Endodermal cell (in vitro differentiated cells): ENCODE results near the gene DHRS7C. TPM values are rescaled to one million over a fixed set of nuclear protein-coding genes. Genes with fewer than 3 reads are reported as not detected.

Experiments
- DNase-seq: peaks from one replicate; pipeline ENCODE4 v3.0.0-alpha.2; 2017
- H3K27ac ChIP-seq: 2 replicates; pipeline ENCODE4 v1.5.1; 2013; ENCODE audit warnings: mild to moderate bottlenecking, low read depth, low read length, moderate library complexity
- H3K27me3 ChIP-seq: 2 replicates; pipeline ENCODE4 v1.6.1; 2013; ENCODE audit warnings: mild to moderate bottlenecking, low read length, moderate library complexity; ENCODE audit not compliant: insufficient read depth, control insufficient read depth, poor library complexity, severe bottlenecking
- H3K36me3 ChIP-seq: 2 replicates; pipeline ENCODE4 v1.7.0; 2013; ENCODE audit warnings: mild to moderate bottlenecking, low read length, moderate library complexity; ENCODE audit not compliant: control insufficient read depth, insufficient read depth
- H3K4me1 ChIP-seq: one replicate; pipeline ENCODE4 v1.7.0; 2013; ENCODE audit warnings: low read length; ENCODE audit not compliant: control insufficient read depth, insufficient read depth
- H3K4me3 ChIP-seq: 2 replicates; pipeline ENCODE4 v1.5.1; 2013; ENCODE audit warnings: mild to moderate bottlenecking, low read length, moderate library complexity
- H3K9ac ChIP-seq: 2 replicates; pipeline ENCODE4 v1.6.1; 2013; ENCODE audit warnings: mild to moderate bottlenecking, low read length, moderate library complexity; ENCODE audit not compliant: poor library complexity, severe bottlenecking; ENCODE audit errors: extremely low read depth
- H3K9me3 ChIP-seq: 2 replicates; pipeline ENCODE4 v1.6.1; 2013; ENCODE audit warnings: mild to moderate bottlenecking, low read length, moderate library complexity; ENCODE audit not compliant: control insufficient read depth
- H3K27ac Mint-ChIP-seq: 2 replicates; pipeline ENCODE4 v1.8.0; 2020; ENCODE audit warnings: mixed read lengths
- H3K27me3 Mint-ChIP-seq: 2 replicates; pipeline ENCODE4 v1.8.0; 2021; ENCODE audit warnings: mild to moderate bottlenecking, mixed read lengths; ENCODE audit not compliant: insufficient read depth
- H3K36me3 Mint-ChIP-seq: 2 replicates; pipeline ENCODE4 v1.8.0; 2020; ENCODE audit warnings: low read depth, mixed read lengths
- H3K4me1 Mint-ChIP-seq: 2 replicates; pipeline ENCODE4 v1.8.0; 2020; ENCODE audit warnings: mixed read lengths
- H3K4me3 Mint-ChIP-seq: 2 replicates; pipeline ENCODE4 v1.8.0; 2020; ENCODE audit warnings: mild to moderate bottlenecking, moderate library complexity, mixed read lengths
- H3K9me3 Mint-ChIP-seq: 2 replicates; pipeline ENCODE4 v1.8.0; 2020; ENCODE audit warnings: mild to moderate bottlenecking, mixed read lengths
- CTCF ChIP-seq: fragments of 200-600 bp; sonication (generic); conservative IDR thresholded peaks from 2 replicates; pipeline ENCODE4 v1.5.0; 2021; ENCODE audit warnings: antibody characterized with exemption, mild to moderate bottlenecking
- WGBS, 2 experiments: methylation state at CpG; one replicate each; pipeline versions ENCODE4 v1.1.5 to v1.1.7; 2013; ENCODE audit warnings: missing lambda C conversion rate in 2 of 2, mixed read lengths in 1 of 2; ENCODE audit not compliant: insufficient coverage in 1 of 2, insufficient read length in 1 of 2; 5-methylcytosine and 5-hydroxymethylcytosine counted together
- total RNA-seq, 2 donors: library from RNA; stranded (reverse); fragmentation: NEBNext Ultra II Directional in 1 of 2; extraction: Animal tissue kit (Norgen Biotek cat#: 25700) in 1 of 2; gene quantifications; 2 replicates in 1 of 2; 3 replicates in 1 of 2; pipeline ENCODE4 v1.2.1, GENCODE V29; 2021

DHRS7C gene
- total RNA-seq, 2 donors from 2014 or later, result not detected

GRCh38 chr17:9802294-9802693 lies 10.9 kb upstream of the DHRS7C start:
- 85 to 91% methylated on average over 13 of the region's 13 CpGs for WGBS, 2 experiments
- H3K9ac ChIP-seq, result no peak overlapping the region
- no peak for TF ChIP-seq CTCF
- Mint-ChIP-seq H3K36me3 (no peaks in the 10 kb centered on the region), H3K9me3 (no peaks in the 10 kb centered on the region), H3K4me1 (no peaks in the 10 kb centered on the region), H3K27me3 (peaks cover 15% of the 10 kb centered on the region), H3K27ac (no peak overlapping the region), H3K4me3 (no peak overlapping the region)
- no peaks in the 10 kb centered on the region for H3K4me1 ChIP-seq
- no peaks in the 10 kb centered on the region for H3K9me3 ChIP-seq
- H3K4me3 ChIP-seq, result no peak overlapping the region
- no peak for DNase-seq
- H3K36me3 ChIP-seq, result no peaks in the 10 kb centered on the region
- H3K27ac ChIP-seq, result no peak overlapping the region
- H3K27me3 ChIP-seq, result peaks cover 5% of the 10 kb centered on the region

DNA sequence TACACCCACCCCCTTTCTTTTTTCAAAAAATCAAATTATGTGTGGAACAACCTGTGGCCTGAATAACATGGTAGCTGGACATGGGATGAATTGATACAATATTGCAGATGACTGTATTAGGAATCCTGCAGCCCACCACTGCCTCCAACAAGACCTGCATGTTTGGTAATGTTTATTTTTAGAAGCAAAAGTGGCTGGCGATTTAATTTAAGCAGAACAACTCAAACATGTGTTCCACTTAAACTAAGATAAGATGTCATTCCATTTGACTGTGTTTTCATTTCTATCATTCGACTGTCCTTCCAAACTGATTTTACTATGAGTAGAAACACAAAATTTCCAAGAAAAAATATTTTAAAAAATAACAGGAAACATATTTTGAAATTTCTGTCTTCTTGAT lies 10.1 kb upstream of the DHRS7C start:
- TF ChIP-seq CTCF, result no peak
- Histone ChIP-seq H3K4me1 (no peaks in the 10 kb centered on the region), H3K9ac (no peak overlapping the region), H3K9me3 (no peaks in the 10 kb centered on the region), H3K4me3 (no peak overlapping the region), H3K27me3 (no peaks in the 10 kb centered on the region), H3K27ac (no peak overlapping the region), H3K36me3 (no peaks in the 10 kb centered on the region)
- no peak for DNase-seq
- no peak overlapping the region for H3K27ac Mint-ChIP-seq
- H3K36me3 Mint-ChIP-seq, result no peaks in the 10 kb centered on the region
- H3K4me1 Mint-ChIP-seq, result no peaks in the 10 kb centered on the region
- no peak overlapping the region for H3K4me3 Mint-ChIP-seq
- WGBS, 2 experiments, result 86% methylated on average over 2 of the region's 2 CpGs; no CpG with 5 or more reads in 1 of the 2 experiments
- H3K9me3 Mint-ChIP-seq, result no peaks in the 10 kb centered on the region
- peaks cover 10% of the 10 kb centered on the region for H3K27me3 Mint-ChIP-seq

DNA sequence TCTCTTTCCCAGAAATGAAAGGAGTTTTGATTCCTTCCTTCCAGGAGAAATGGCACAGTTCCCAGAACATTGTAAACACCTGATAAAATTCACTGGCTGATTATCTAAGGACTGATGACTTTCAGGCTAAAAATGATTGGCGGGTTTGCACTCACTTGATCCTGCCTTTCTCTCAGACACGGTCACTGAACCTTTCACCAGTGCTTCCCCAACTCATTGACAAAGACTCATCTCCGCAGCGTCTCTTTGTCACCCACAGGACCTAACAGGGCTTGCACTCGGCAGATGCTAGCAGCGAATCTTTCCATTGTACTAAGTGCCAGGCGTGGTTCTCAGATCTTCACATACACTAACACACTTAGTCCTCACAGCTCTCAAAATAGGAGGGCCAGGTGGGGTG lies 7.3 kb upstream of the DHRS7C start:
- no peak overlapping the region for H3K27ac ChIP-seq
- WGBS, 2 experiments, result 97 to 100% methylated on average over 2 to 7 of the region's 7 CpGs
- no peak overlapping the region for H3K27ac Mint-ChIP-seq

More for the DNA sequence above, 7.3 kb upstream of the DHRS7C start:
- Histone ChIP-seq H3K9ac (no peak overlapping the region), H3K4me1 (no peaks in the 10 kb centered on the region), H3K9me3 (no peaks in the 10 kb centered on the region), H3K4me3 (no peak overlapping the region), H3K27me3 (no peaks in the 10 kb centered on the region), H3K36me3 (no peaks in the 10 kb centered on the region)
- Mint-ChIP-seq H3K4me3 (no peak overlapping the region), H3K27me3 (peaks cover 15% of the 10 kb centered on the region), H3K9me3 (no peaks in the 10 kb centered on the region), H3K36me3 (no peaks in the 10 kb centered on the region), H3K4me1 (no peaks in the 10 kb centered on the region)
- no peak for DNase-seq
- no peak for TF ChIP-seq CTCF
